Activated CD4-positive, alpha-beta T cell treated with anti-CD3 and anti-CD28 coated beads, Interleukin-2, amount 50 U/mL, for 24 hours (primary cell): ENCODE results near the gene SIX1.

Experiments used
- DNase-seq, 2 donors: peaks; one replicate each; pipeline ENCODE4 v3.0.0-alpha.2; 2020; ENCODE audit warnings: low read depth in 1 of 2, low spot score in 1 of 2

SIX1 gene

GRCh38 chr14:60643141-60643462 lies 6.2 kb downstream of the SIX1 start:
- DNase-seq, result no peak

DNA sequence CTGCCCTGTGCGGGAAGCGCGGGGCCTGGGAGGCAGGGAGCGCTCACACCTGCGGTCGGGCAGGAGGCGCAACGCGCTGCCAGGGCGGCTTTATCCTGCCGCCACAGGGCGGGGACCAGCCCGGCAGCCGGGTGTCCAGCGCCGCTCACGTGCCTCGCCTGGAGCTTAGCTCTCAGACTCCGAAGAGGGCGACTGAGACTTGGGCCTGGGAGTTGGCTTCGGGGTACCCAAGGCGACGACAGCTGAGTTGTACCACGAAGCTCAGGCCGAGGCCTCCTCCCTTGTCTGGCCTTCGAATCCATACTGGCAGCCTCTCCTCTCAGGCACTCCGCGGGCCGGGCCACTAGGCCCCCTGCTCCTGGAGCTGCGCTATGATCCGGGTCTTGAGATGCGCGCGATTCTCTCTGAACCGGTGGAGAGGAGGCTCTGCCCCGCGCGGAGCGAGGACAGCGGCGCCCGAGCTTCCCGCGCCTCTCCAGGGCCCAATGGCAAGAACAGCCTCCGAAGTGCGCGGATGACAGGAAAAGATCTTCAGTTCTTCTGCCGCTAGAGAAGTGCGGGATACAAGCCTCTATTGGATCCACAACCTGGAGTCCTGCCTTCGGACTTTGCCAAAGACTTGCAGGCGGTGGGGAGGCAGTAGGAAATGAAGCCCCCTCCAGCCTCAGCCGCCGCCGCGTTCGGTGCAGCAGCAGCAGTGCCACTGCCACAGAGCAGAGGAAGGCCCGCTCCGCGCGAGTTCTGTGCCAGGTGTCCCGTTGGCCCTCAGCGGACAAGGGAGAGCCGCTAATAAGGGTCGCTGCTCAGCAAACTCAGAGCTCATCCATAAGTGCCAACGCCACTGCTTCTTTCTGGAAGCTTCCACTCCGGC lies 6.8 kb downstream of the SIX1 start:
- no peak for DNase-seq

DNA sequence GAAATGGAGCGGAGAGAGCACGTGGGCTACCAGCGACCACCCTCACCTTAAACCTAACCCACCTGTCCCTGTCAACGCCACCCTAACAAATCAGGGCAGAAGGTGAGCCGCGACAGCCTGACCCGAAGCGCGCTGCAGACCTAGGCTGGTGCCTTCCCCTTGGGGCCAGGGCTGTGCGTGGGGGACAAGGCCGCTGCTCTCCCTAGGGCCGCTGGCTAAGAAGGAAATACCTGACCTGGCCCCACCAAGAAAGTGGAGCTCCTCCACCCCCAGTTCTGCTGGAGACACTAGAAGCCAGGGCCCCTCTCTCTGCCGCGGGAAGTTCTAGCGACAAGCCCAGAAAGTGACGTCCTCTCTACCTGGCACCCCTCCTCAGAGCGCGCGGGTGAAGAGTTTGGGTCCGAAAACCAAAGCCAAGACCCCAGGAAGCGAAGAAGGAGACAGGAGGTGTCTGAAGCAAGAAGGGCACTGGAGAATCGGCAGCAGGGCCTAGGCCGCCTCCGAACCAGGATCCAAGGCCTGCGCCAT lies 7.5 kb downstream of the SIX1 start:
- DNase-seq, result no peak

DNA sequence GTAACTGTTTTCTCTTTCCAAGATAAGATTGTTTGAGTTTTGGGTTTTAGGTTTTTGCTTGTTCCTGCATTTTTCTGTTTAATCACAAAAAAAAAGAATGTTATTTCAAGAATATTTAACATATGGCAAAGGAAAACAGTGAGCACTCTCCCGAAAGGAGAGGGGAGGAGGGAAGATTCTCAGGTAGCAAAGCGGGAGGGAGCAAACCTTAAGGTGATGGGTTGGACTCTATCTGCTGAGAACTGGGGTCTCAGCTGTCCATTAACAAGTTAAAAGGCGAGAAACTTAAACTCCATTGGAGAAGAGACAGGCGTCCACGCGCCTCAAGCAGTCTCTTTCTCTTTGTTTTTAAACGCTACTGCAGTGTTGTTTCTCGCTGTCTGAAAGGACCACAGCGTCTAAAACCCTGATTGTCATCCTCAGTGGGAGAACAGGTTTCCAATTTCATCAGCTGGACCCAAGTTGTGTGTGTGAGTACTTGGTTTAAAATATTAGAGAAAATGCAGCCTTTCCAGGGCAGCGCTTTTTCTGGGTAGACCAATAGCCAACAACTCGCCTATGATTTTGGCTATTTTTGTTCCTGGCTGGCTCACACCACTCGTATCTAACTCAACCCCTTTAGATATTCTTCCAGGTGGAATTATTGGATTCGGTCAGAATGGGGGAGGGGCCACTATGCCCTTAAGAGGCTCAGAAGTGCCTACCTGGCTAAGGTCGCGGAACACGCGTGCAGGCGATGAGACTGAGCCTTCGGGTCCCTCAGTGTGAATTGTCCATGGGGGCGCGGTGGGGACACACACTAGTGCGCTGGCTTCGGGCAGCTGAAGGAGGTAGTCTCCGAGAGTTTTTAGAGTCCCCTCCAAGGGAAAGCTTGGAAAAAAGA lies 8.2 kb downstream of the SIX1 start:
- DNase-seq, result no peak

DNA sequence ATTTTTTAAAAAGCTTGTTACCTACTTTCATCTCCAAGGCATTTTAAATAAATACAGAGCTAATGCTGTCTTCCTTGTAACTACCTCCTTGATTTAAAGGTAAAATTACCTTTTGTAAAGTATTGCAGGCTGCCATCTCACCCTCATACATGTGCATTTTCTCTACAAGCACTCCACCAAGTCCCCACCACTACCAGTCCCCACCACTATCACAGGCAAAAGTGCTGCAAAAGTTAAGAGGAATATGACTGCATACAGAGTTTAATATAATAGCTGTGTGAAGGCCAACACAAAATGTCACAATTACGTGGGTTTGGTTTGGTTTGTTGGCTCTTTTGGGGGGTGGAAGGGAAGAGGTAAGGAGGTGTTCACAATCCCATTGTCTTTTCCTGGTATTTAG lies 9.6 kb downstream of the SIX1 start:
- DNase-seq, result no peak

- DNase-seq, result no peak
Measured at GRCh38 chr14:60637479-60638315, 11.6 kb downstream of the SIX1 start.

GRCh38 chr14:60636879-60637478 lies 12.3 kb downstream of the SIX1 start:
- DNase-seq, result no peak

- no peak for DNase-seq
Measured at GRCh38 chr14:60634153-60634552, 15.1 kb downstream of the SIX1 start.

GRCh38 chr14:60632777-60633176 lies 16.5 kb downstream of the SIX1 start:
- no peak for DNase-seq

GRCh38 chr14:60632257-60632656 lies 17.0 kb downstream of the SIX1 start:
- no peak for DNase-seq

DNA sequence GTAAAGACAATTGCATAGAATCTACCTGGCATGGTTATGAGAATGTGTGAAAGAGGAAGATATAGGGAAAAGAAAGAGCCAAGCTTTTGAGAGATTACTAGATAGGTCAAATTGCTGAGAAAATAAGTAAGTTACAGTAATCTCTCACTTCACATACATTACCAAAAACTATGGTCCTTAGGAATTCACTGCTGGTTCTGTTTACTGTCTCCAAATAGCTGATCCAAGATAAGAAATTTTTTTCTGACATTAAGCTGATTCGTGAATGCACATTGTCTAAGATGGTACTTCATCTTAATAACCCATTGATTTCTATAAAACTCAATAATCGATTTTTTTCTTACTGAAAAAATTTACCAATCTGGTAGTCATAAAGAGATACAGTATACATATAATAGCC lies 17.4 kb downstream of the SIX1 start:
- DNase-seq, result no peak

DNA sequence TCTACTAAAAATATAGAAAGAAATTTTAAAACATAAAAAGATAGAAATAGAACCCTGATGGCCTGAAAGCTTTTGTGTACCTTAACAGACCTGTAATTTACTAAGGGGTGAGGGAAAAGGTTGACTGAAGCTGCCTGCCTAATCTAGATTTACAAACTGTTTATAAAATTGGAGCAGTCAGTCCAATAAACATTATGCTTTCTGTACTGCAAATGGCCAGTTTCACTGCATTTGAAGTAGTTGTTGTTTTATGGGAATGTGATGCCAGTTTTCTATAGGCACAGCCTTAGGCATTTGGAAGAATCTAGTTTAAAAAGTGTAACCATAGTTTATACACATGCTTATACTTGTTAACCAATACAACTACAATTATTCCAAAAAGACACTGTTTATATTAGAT lies 19.1 kb downstream of the SIX1 start:
- no peak for DNase-seq

DNA sequence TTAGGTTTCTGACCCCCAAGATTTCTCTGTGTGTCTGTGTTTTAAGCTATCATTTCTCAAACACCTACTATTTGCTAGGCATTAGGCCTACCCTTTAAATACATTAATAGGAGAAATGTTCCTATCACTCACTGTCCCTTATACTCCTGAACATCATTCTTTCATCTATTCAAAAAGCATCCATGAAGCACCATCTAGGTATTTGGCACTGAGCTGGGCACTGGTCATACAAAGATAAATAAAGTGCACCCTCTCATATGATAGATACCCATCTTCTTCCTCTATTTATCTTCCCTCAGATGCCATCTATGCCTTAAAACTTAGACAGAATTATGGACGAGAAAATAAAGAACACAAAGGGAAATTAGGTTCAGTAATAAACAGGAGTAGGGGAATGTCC lies 20.4 kb downstream of the SIX1 start:
- DNase-seq, result no peak

- no peak for DNase-seq
Measured at GRCh38 chr14:60622917-60623257, 26.4 kb downstream of the SIX1 start.

GRCh38 chr14:60622210-60622916 lies 26.9 kb downstream of the SIX1 start:
- no peak for DNase-seq

- no peak for DNase-seq
Measured at GRCh38 chr14:60621386-60621785, 27.9 kb downstream of the SIX1 start.

DNA sequence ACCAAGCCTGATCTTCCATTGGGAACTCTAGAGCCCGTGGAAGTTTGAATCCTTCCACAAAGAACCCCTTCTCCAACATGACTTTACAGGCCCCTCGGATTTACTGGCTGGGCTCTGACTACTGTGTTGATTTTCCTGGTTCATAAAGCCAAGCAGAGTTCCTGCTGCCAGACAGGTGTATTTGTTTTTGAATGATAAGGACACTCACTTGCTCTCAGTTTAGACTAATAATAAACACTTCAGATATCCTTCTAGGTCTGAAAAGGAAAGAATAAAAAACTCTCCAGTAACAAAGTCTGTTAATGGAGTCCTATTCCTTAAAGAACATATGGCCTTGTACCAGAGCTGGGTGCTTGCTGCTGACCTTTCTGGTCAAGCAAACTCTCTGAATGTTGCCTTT lies 31.0 kb downstream of the SIX1 start:
- no peak for DNase-seq

DNA sequence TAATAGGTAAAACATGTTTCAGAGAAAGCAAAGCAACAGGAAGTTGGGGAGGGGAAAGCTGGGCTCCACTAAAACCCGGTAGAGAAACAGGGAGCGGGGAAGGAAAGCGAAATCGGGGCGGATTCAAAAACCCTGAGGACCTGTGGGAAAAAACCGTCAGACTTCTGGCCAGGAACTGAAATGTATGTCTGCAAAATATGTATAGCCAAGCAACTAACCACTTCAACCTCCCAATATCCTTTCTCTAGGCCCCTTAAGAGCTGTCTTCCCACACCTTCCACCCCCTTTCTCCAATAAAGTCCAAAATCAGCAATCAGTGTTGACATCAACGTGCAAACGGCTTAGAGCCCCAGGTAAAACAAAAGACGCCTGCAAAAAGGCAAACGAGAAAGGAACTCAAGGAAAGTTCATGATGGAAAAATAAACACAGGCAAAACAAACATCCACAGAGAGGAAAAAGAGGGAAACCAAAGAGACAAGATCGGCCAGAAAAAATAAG lies 32.8 kb downstream of the SIX1 start:
- DNase-seq, result no peak

GRCh38 chr14:60602291-60602690 lies 47.0 kb downstream of the SIX1 start:
- DNase-seq, result no peak

DNA sequence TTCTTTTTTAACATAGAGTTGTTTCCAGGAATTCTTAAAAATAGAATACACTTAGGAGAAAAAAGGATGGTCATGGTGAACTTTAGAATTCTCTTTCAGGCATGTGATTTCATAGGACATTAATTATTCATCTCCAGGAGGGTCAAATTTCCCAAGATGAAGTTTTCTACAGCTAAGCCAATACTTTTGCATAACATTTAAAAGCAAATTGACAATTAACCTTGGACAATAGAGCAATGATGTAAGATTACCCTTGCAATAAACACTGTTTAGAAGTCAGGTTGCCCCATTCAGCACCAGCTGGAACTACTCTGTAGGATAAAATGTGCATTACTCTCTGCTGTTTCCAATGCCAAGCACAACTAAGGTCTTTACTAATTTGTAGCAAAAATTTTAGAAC lies 49.5 kb downstream of the SIX1 start:
- DNase-seq, result no peak
